Loucy (cell line): ENCODE data around the gene PCOLCE2.

Experiments used
- H2AFZ ChIP-seq: fragments of 200-600 bp; sonication (generic); 2 replicates; pipeline ENCODE4 v1.6.0; 2016; ENCODE audit warnings: antibody characterized with exemption, mild to moderate bottlenecking, low read length, moderate library complexity
- H3F3A ChIP-seq: fragments of 200-600 bp; 2 replicates; pipeline ENCODE4 v1.6.0; 2016; ENCODE audit warnings: antibody characterized with exemption, low read depth, mild to moderate bottlenecking
- H3K27me3 ChIP-seq: fragments of 200-600 bp; sonication (generic); 2 replicates; pipeline ENCODE4 v1.6.1; 2014; ENCODE audit warnings: low read length, mild to moderate bottlenecking; ENCODE audit not compliant: insufficient read depth, poor library complexity, severe bottlenecking
- H3K36me3 ChIP-seq: fragments of 200-600 bp; sonication (generic); 2 replicates; pipeline ENCODE4 v1.6.1; 2016; ENCODE audit warnings: low read length; ENCODE audit not compliant: insufficient read depth
- H3K4me1 ChIP-seq: fragments of 200-600 bp; sonication (generic); 2 replicates; pipeline ENCODE4 v1.5.1; 2014; ENCODE audit warnings: low read length, mild to moderate bottlenecking; ENCODE audit not compliant: insufficient read depth, poor library complexity, severe bottlenecking
- H3K4me2 ChIP-seq: fragments of 200-600 bp; sonication (generic); 2 replicates; pipeline ENCODE4 v1.6.0; 2014; ENCODE audit warnings: antibody characterized with exemption, low read length, low read depth, mild to moderate bottlenecking; ENCODE audit not compliant: poor library complexity, severe bottlenecking
- H3K4me3 ChIP-seq: fragments of 200-600 bp; sonication (generic); 2 replicates; pipeline ENCODE4 v1.5.1; 2014; ENCODE audit warnings: low read length, mild to moderate bottlenecking, mixed read lengths; ENCODE audit not compliant: poor library complexity, severe bottlenecking
- H3K79me2 ChIP-seq: fragments of 200-600 bp; sonication (generic); 2 replicates; pipeline ENCODE4 v1.6.1; 2014; ENCODE audit warnings: low read length; ENCODE audit not compliant: insufficient read depth
- H3K9ac ChIP-seq: fragments of 200-600 bp; sonication (generic); 2 replicates; pipeline ENCODE4 v1.6.0; 2014; ENCODE audit warnings: mild to moderate bottlenecking, low read depth, low read length, moderate library complexity; ENCODE audit not compliant: poor library complexity, severe bottlenecking
- H3K9me2 ChIP-seq: fragments of 200-600 bp; sonication (generic); replicated peaks from 2 replicates; pipeline ENCODE4 v1.6.1; 2016; ENCODE audit warnings: low read depth, low read length, mixed read lengths
- H3K9me3 ChIP-seq: fragments of 200-600 bp; sonication (generic); 2 replicates; pipeline ENCODE4 v1.6.1; 2014; ENCODE audit warnings: mild to moderate bottlenecking, antibody characterized with exemption, low read length, low read depth; ENCODE audit not compliant: insufficient read depth
- H4K20me1 ChIP-seq: fragments of 200-600 bp; sonication (generic); 2 replicates; pipeline ENCODE4 v1.6.0; 2014; ENCODE audit warnings: antibody characterized with exemption, low read length, mild to moderate bottlenecking; ENCODE audit not compliant: insufficient read depth, poor library complexity, severe bottlenecking
- CTCF ChIP-seq: fragments of 200-600 bp; sonication (generic); conservative IDR thresholded peaks from 2 replicates; pipeline ENCODE4 v1.5.1; 2014; ENCODE audit warnings: mild to moderate bottlenecking, antibody characterized with exemption, low read length
- EZH2phosphoT487 ChIP-seq: fragments of 200-600 bp; IDR thresholded peaks from 2 replicates; pipeline ENCODE4 v1.6.1; 2018; ENCODE audit warnings: antibody characterized with exemption, mild to moderate bottlenecking, moderate library complexity, borderline replicate concordance

Gene PCOLCE2

GRCh38 chr3:142925140-142925539 lies 36.3 kb upstream of the PCOLCE2 start:
- Histone ChIP-seq H2AFZ (0 out of 2 replicates have a peak overlapping the region, but pooled peaks have one; percentile 35), H3F3A (no peaks in the 10 kb centered on the region), H3K4me3 (no peak overlapping the region), H3K27me3 (no peaks in the 10 kb centered on the region), H3K9me3 (no peaks in the 10 kb centered on the region), H3K36me3 (no peaks in the 10 kb centered on the region), H3K79me2 (no peaks in the 10 kb centered on the region), H3K9ac (no peak overlapping the region), H3K9me2 (no peaks in the 10 kb centered on the region), H3K4me2 (no peak overlapping the region), H4K20me1 (no peaks in the 10 kb centered on the region), H3K4me1 (no peaks in the 10 kb centered on the region)
- TF ChIP-seq EZH2phosphoT487 (no peak), CTCF (no peak)

GRCh38 chr3:142923694-142924093 lies 34.8 kb upstream of the PCOLCE2 start:
- no peak for TF ChIP-seq CTCF
- TF ChIP-seq EZH2phosphoT487, result no peak
- Histone ChIP-seq H3K36me3 (no peaks in the 10 kb centered on the region), H3K4me2 (no peak overlapping the region), H3K79me2 (no peaks in the 10 kb centered on the region), H3K27me3 (no peaks in the 10 kb centered on the region), H3F3A (no peaks in the 10 kb centered on the region), H4K20me1 (no peaks in the 10 kb centered on the region), H3K9me2 (no peaks in the 10 kb centered on the region), H3K9me3 (no peaks in the 10 kb centered on the region), H3K9ac (no peak overlapping the region), H3K4me1 (no peaks in the 10 kb centered on the region), H3K4me3 (no peak overlapping the region), H2AFZ (no peak overlapping the region)

DNA sequence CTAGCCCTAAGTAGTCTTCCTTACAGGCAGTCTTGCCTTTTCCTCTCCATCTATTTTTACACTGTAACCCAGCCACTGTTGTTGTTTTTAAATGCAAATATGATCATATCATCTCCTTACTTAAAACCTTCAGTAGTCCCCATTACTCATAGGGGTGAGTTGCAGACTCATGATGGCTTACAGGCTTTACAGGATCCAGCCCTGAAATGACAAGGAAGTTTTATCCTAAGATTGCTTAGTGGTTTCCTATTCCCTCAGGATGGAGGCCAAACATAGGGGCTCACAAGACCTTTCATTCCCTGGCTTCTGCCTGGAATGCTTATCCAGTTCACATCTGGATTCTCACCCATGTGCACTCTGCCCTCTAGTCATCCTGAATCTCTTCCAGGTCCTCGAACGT lies 27.7 kb upstream of the PCOLCE2 start:
- H3K4me2 ChIP-seq, result no peak overlapping the region
- no peak overlapping the region for H3K4me3 ChIP-seq
- no peaks in the 10 kb centered on the region for H3K36me3 ChIP-seq
- H3K4me1 ChIP-seq, result no peaks in the 10 kb centered on the region
- no peaks in the 10 kb centered on the region for H3F3A ChIP-seq
- H3K9me2 ChIP-seq, result no peaks in the 10 kb centered on the region
- H3K27me3 ChIP-seq, result no peaks in the 10 kb centered on the region
- TF ChIP-seq CTCF (no peak), EZH2phosphoT487 (no peak)
- H2AFZ ChIP-seq, result no peak overlapping the region
- no peaks in the 10 kb centered on the region for H3K79me2 ChIP-seq
- H4K20me1 ChIP-seq, result no peaks in the 10 kb centered on the region
- no peak overlapping the region for H3K9ac ChIP-seq
- no peaks in the 10 kb centered on the region for H3K9me3 ChIP-seq
